MM.1S (cell line): Measurements from ENCODE around the gene RAMACL.

Source experiments
- CTCF ChIP-seq: fragments of 300-600 bp; sonication (generic); IDR thresholded peaks from 2 replicates; pipeline ENCODE4 v1.5.1; 2016; ENCODE audit warnings: antibody characterized with exemption, low read length, mixed read lengths
- EZH2 ChIP-seq: fragments of 300-600 bp; sonication (generic); optimal IDR thresholded peaks from 2 replicates; pipeline ENCODE3; 2017; ENCODE audit warnings: low read depth, mild to moderate bottlenecking, antibody characterized with exemption, low read length, mixed read lengths

- no peak for TF ChIP-seq EZH2
- no peak for TF ChIP-seq CTCF
Measured at GRCh38 chr6:166552600-166552999, 33.9 kb downstream of the RAMACL start.
